ENCODE measurements around the gene TUBB4B.

DNA sequence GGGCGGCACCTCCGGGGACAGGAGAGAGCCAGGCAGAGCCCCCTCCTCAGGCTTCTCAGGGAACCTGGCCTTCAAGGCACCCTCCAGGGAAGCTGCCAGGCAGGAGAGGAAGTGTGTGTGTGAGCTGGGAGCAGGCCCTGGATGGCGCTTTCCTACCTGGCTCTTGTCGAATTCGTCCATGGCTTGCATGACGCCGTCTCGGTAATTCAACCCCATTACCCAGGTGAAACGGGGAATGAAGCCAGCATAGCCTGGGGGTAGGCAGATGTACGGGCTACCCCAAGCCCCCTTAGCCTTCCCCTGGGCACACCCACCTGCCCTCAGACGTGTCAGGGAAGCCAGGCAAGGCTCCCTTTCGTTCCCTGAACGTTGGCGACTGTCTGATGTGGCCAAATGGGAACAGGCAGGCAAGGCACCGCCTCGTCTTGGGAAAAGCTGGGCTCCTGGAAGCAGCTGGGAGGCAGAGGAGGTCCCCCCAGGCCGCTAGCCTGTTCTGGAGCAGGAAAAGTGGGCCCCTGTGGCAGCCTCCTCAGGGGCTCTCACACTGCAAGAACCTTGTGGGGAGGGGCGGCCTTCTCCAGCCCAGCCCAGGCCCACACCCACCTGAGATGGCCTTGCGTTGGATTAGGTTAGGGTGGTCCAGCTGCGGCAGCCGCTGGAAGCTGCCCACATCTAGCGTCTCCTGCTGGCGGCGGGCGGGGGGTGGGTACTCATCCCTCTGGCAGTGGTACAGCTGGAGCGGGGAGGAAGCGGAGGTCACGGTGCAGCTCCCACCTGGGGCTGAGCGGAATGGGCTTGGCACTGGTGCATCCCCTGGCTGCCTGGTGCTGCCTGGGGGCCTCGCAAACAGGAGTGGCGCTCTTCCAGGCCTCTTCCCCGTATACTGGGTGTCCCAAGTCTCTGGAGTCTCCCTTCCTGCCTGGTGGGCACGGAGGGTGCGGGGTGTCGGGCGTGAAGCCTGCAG, 3.7 kb downstream of the TUBB4B start:
- no peak for TF ChIP-seq HOXA7 (CRISPR knock-in tag; IDR thresholded peaks at IDR 0.05)
- TF ChIP-seq, protein P1, sequence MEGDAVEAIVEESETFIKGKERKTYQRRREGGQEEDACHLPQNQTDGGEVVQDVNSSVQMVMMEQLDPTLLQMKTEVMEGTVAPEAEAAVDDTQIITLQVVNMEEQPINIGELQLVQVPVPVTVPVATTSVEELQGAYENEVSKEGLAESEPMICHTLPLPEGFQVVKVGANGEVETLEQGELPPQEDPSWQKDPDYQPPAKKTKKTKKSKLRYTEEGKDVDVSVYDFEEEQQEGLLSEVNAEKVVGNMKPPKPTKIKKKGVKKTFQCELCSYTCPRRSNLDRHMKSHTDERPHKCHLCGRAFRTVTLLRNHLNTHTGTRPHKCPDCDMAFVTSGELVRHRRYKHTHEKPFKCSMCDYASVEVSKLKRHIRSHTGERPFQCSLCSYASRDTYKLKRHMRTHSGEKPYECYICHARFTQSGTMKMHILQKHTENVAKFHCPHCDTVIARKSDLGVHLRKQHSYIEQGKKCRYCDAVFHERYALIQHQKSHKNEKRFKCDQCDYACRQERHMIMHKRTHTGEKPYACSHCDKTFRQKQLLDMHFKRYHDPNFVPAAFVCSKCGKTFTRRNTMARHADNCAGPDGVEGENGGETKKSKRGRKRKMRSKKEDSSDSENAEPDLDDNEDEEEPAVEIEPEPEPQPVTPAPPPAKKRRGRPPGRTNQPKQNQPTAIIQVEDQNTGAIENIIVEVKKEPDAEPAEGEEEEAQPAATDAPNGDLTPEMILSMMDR (IDR thresholded peaks at IDR 0.05): no peak
- TF ChIP-seq, protein P2, sequence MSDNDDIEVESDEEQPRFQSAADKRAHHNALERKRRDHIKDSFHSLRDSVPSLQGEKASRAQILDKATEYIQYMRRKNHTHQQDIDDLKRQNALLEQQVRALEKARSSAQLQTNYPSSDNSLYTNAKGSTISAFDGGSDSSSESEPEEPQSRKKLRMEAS (IDR thresholded peaks at IDR 0.05): no peak
- no peak for TF ChIP-seq MYC (IDR thresholded peaks at IDR 0.05; ENCODE audit: borderline replicate concordance, low read length)
- TF ChIP-seq ESRRA (IDR thresholded peaks at IDR 0.05; ENCODE audit: borderline replicate concordance, low read length): no peak
- TF ChIP-seq POLR2A (IDR thresholded peaks at IDR 0.05; ENCODE audit: low read length): no peak
- no peak for TF ChIP-seq ZC3H11A (IDR thresholded peaks at IDR 0.05)
- TF ChIP-seq, protein P3, sequence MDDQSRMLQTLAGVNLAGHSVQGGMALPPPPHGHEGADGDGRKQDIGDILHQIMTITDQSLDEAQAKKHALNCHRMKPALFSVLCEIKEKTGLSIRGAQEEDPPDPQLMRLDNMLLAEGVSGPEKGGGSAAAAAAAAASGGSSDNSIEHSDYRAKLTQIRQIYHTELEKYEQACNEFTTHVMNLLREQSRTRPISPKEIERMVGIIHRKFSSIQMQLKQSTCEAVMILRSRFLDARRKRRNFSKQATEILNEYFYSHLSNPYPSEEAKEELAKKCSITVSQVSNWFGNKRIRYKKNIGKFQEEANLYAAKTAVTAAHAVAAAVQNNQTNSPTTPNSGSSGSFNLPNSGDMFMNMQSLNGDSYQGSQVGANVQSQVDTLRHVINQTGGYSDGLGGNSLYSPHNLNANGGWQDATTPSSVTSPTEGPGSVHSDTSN (IDR thresholded peaks at IDR 0.05): no peak; the same call in 1 of the 2 replicates
- no peak for TF ChIP-seq CEBPB (IDR thresholded peaks at IDR 0.05)
- TF ChIP-seq, protein P4, sequence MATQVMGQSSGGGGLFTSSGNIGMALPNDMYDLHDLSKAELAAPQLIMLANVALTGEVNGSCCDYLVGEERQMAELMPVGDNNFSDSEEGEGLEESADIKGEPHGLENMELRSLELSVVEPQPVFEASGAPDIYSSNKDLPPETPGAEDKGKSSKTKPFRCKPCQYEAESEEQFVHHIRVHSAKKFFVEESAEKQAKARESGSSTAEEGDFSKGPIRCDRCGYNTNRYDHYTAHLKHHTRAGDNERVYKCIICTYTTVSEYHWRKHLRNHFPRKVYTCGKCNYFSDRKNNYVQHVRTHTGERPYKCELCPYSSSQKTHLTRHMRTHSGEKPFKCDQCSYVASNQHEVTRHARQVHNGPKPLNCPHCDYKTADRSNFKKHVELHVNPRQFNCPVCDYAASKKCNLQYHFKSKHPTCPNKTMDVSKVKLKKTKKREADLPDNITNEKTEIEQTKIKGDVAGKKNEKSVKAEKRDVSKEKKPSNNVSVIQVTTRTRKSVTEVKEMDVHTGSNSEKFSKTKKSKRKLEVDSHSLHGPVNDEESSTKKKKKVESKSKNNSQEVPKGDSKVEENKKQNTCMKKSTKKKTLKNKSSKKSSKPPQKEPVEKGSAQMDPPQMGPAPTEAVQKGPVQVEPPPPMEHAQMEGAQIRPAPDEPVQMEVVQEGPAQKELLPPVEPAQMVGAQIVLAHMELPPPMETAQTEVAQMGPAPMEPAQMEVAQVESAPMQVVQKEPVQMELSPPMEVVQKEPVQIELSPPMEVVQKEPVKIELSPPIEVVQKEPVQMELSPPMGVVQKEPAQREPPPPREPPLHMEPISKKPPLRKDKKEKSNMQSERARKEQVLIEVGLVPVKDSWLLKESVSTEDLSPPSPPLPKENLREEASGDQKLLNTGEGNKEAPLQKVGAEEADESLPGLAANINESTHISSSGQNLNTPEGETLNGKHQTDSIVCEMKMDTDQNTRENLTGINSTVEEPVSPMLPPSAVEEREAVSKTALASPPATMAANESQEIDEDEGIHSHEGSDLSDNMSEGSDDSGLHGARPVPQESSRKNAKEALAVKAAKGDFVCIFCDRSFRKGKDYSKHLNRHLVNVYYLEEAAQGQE (IDR thresholded peaks at IDR 0.05): no peak
- no peak for TF ChIP-seq JUN (IDR thresholded peaks at IDR 0.05)
- TF ChIP-seq KDM1A (IDR thresholded peaks at IDR 0.05; ENCODE audit: low read depth): no peak
- TF ChIP-seq, protein P5, sequence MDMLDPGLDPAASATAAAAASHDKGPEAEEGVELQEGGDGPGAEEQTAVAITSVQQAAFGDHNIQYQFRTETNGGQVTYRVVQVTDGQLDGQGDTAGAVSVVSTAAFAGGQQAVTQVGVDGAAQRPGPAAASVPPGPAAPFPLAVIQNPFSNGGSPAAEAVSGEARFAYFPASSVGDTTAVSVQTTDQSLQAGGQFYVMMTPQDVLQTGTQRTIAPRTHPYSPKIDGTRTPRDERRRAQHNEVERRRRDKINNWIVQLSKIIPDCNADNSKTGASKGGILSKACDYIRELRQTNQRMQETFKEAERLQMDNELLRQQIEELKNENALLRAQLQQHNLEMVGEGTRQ (IDR thresholded peaks at IDR 0.05): no peak
- no peak for TF ChIP-seq RCOR1 (IDR thresholded peaks at IDR 0.05; ENCODE audit: low read depth, low read length)

Data from A549 (cell line).